ENCODE measurements around the gene DENND2D.
"Not testable (repeated sequence)": the region's sequence is repeated elsewhere in the genome, so short reads cannot be mapped to it uniquely, and the experiment has no call there.

DENND2D gene

DNA sequence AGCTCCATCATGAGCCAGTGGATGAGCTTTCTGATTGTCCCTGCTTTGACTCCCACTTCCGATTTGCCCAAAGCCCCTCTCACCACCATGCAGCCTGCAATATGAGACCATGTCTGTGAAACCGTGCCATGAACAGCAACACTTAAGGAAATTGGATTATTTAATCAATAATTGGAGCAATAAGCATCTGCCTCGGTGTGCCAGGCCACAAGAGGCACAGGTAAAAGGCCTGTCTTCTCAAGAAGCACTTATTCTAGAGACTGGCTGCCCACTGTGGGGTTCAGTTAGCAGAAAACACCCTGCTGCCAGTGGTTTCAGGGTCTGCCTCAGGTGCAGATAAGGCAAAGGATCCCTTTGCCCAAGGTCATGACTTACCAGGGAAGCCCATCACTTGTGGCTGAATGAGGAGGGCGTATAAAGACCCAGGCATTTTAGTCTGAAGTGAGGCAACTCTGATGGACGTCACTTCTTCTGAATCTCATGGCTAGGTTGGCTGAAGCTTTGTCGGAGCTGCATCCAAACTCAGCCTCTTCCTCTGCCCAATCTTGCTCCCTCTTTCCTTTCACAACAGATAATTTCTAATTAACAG, 19.9 kb upstream of the DENND2D start:
- H3K27me3 ChIP-seq (ENCODE audit: control insufficient read depth, insufficient read depth, low read length) = no peaks in the 10 kb centered on the region
- peak overlapping the region; percentile 79 for H3K27ac ChIP-seq (ENCODE audit: low read depth, low read length)
- H3K4me1 ChIP-seq (ENCODE audit: control insufficient read depth, insufficient read depth, low read length) = peaks cover 15% of the 10 kb centered on the region; the same call in 1 of the 2 replicates
- no peak overlapping the region for H3K9ac ChIP-seq (ENCODE audit: low read depth, low read length)
- H3K4me3 ChIP-seq (ENCODE audit: low read depth, low read length) = no peak overlapping the region
- H3K36me3 ChIP-seq (ENCODE audit: control insufficient read depth, insufficient read depth, low read length) = no peaks in the 10 kb centered on the region
- no peaks in the 10 kb centered on the region for H3K9me3 ChIP-seq (ENCODE audit: control insufficient read depth, insufficient read depth, low read length)

DNA sequence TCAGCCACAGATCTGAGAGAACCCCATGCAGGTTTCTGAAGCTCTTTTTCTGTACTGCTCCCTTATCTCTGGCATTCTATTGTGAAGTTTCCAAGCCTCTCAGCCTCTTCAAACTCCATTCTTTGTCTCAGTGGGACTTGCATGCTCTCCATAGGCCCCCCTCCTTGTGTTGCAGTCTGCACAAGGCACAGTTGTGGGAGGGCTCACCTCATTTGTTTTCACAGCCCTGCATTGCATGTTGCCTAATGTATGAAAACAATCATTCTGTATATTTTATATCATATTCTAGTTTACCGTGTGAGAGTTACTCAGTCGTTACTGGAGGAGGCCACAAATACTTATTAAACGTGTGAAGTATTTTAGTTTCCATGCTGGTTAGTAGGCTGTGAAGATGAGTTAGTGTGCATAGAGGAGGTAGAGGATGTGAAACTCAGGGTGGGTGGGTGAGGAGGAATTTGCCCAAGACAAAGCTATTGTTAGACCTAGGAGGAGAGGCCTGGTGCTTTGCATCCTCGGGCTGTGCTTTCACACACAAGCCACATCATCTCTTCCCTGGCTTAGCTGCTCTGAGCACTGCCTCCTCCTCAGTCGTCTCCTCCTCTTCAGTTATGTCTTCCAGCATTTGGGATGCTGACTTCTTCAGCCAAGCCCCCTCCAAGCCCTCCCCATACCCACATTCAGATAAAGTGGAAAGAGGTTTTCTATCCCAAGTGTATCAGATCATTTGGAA, 19.3 kb upstream of the DENND2D start:
- Histone ChIP-seq H3K4me3 (ENCODE audit: low read depth, low read length) (no peak overlapping the region), H3K4me1 (ENCODE audit: control insufficient read depth, insufficient read depth, low read length) (peaks cover 14% of the 10 kb centered on the region; the same call in 1 of the 2 replicates), H3K27me3 (ENCODE audit: control insufficient read depth, insufficient read depth, low read length) (no peaks in the 10 kb centered on the region), H3K36me3 (ENCODE audit: control insufficient read depth, insufficient read depth, low read length) (no peaks in the 10 kb centered on the region), H3K27ac (ENCODE audit: low read depth, low read length) (peak overlapping the region; percentile 90), H3K9me3 (ENCODE audit: control insufficient read depth, insufficient read depth, low read length) (no peaks in the 10 kb centered on the region), H3K9ac (ENCODE audit: low read depth, low read length) (no peak overlapping the region)

DNA sequence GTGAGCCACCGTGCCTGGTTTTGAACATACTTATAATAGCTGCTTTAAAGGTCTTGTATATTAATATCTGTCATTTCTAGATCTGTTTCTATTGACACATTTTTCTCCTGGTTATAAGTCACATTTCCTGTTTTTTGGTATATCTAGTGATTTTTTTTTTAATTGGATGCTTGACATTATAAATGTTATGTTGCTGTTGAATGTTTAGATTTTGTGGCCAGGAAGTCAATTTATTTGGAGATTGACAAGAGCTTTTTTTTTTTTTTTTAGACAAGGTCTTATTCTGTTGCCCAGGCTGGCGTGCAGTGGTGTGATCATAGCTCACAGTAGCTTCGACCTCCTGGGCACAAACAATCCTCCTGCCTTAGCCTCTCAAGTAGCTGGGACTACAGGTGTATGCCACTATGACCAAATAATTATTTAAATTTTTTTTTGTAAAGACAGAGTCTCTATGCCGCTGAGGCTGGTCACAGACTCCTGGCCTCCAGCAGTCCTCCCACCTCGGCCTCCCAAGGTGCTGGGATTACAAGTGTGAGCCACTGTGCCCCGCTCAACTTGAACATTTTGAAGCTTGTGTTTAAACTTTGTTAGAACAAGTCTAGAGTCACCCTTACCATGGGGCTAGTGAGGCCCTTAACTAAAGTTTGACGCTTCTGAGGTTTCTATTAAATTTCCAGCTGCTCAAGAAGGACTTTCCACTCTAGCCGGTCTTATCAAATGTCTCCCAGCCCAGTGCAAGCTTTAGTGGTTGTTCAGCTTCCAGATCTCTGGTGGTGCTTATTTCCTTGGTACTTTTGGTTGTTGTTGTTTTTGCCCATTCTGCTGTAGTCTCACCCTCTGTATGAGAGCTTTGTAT, 18.5 kb upstream of the DENND2D start:
- H3K36me3 ChIP-seq (ENCODE audit: control insufficient read depth, insufficient read depth, low read length) = no peaks in the 10 kb centered on the region
- H3K4me3 ChIP-seq (ENCODE audit: low read depth, low read length) = no peak overlapping the region
- no peaks in the 10 kb centered on the region for H3K9me3 ChIP-seq (ENCODE audit: control insufficient read depth, insufficient read depth, low read length)
- peak overlapping the region; percentile 90 for H3K27ac ChIP-seq (ENCODE audit: low read depth, low read length)
- no peak overlapping the region for H3K9ac ChIP-seq (ENCODE audit: low read depth, low read length)
- no peaks in the 10 kb centered on the region for H3K27me3 ChIP-seq (ENCODE audit: control insufficient read depth, insufficient read depth, low read length)
- peaks cover 17% of the 10 kb centered on the region; the same call in 1 of the 2 replicates for H3K4me1 ChIP-seq (ENCODE audit: control insufficient read depth, insufficient read depth, low read length)

DNA sequence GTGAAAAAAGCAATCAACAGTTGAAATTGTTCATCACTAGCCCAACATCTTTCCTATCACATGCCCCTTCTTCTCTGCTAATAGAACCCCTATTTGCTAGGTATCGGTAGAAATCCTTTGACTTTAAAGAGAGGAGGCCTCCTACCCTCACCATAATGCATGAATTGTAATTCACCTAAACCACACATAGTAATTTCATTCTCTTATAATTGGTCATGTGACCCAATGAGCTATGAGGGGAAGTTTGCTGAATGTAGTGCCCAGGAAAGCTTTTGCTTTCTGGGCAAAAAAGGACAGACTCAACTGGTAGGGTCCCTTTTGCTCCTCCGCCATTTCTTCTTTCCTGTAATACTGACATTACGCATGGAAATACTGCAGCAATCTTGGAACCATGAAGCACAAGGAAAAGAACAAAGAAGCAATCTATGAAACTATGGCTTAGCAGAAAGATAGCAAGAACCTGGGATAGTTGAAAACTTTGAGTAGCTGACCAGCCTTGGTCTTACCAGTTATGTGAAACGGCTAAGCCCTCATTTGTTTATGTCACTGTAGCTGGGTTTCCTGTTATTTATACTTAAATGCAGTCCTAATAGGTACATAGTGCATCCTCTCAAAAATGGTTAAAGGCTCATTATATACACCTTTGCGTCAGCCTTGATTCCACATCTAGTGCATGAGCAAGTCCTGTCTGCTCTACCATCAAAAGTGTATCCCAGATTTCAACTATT, 16.9 kb upstream of the DENND2D start:
- H3K9ac ChIP-seq (ENCODE audit: low read depth, low read length) = no peak overlapping the region
- H3K4me3 ChIP-seq (ENCODE audit: low read depth, low read length) = no peak overlapping the region
- H3K9me3 ChIP-seq (ENCODE audit: control insufficient read depth, insufficient read depth, low read length) = no peaks in the 10 kb centered on the region
- no peak overlapping the region for H3K27ac ChIP-seq (ENCODE audit: low read depth, low read length)
- H3K36me3 ChIP-seq (ENCODE audit: control insufficient read depth, insufficient read depth, low read length) = no peaks in the 10 kb centered on the region
- peaks cover 8% of the 10 kb centered on the region; the same call in 1 of the 2 replicates for H3K4me1 ChIP-seq (ENCODE audit: control insufficient read depth, insufficient read depth, low read length)
- no peaks in the 10 kb centered on the region for H3K27me3 ChIP-seq (ENCODE audit: control insufficient read depth, insufficient read depth, low read length)

DNA sequence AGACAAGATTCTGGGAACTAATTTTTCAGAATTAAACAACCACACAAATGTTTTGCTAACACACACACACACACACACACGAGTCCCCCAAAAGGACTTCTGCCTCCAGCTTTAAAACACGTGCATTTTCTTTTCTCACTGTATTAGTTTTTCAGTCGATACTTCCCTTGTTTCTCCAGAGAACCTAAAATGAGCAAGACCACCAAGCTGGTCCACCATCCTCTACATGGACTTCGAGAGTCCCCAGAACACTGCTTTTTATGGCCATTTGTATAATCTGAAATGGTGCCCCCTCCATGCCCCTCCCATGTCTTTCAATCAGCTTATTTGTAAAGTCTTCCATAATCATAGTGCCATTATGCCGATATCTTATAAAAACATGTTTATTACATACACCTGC, 16.3 kb upstream of the DENND2D start:
- H3K4me1 ChIP-seq (ENCODE audit: control insufficient read depth, insufficient read depth, low read length) = 0 out of 2 replicates have a peak, but pooled peaks cover 5% of the 10 kb centered on the region

DNA sequence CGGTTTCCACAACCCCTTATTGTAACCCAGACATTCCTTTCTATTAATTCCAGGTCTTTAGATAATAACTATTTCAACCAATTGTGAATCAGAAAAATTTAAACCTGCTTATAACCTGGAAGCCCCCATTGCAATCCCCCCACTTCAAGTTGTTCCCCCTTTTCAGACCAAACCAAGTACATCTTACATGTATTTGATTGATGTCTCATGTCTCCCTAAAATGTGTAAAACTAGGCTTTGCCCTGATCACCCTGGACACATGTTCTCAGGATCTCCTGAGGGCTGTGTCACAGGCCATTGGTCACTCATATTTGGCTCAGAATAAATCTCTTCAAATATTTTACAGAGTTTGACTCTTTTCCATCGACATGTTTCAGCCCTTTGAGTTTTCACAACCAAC, 14.8 kb upstream of the DENND2D start:
- not testable (repeated sequence) for H3K27me3 ChIP-seq (ENCODE audit: control insufficient read depth, insufficient read depth, low read length); H3K27ac ChIP-seq (ENCODE audit: low read depth, low read length); H3K4me1 ChIP-seq (ENCODE audit: control insufficient read depth, insufficient read depth, low read length); H3K4me3 ChIP-seq (ENCODE audit: low read depth, low read length); H3K9me3 ChIP-seq (ENCODE audit: control insufficient read depth, insufficient read depth, low read length); H3K36me3 ChIP-seq (ENCODE audit: control insufficient read depth, insufficient read depth, low read length); H3K9ac ChIP-seq (ENCODE audit: low read depth, low read length)

More for the DNA sequence above, 16.3 kb upstream of the DENND2D start:
- no peaks in the 10 kb centered on the region for H3K36me3 ChIP-seq (ENCODE audit: control insufficient read depth, insufficient read depth, low read length)
- no peak overlapping the region for H3K9ac ChIP-seq (ENCODE audit: low read depth, low read length)
- H3K27ac ChIP-seq (ENCODE audit: low read depth, low read length) = no peak overlapping the region
- H3K9me3 ChIP-seq (ENCODE audit: control insufficient read depth, insufficient read depth, low read length) = no peaks in the 10 kb centered on the region
- no peak overlapping the region for H3K4me3 ChIP-seq (ENCODE audit: low read depth, low read length)
- H3K27me3 ChIP-seq (ENCODE audit: control insufficient read depth, insufficient read depth, low read length) = no peaks in the 10 kb centered on the region

DNA sequence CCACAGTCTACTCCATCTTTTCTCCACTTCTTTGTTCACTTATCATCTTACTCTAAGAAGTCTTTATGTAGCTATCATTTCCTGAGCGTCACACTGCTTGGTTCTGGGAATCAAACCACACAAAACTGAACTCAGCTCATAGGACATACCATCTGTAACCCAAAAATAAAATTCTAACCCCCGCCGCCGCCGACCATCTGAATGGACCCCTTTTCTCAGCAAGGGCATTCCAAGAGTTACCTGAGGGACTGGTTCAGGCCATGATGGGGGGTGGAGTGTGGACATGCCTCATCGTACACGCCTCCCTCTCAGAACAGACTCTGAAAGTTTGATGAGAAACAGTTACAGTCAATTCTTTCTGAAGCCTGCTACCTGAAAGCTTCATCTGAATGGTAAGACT, 14.4 kb upstream of the DENND2D start:
- Histone ChIP-seq H3K27ac (ENCODE audit: low read depth, low read length) (no peak overlapping the region), H3K4me1 (ENCODE audit: control insufficient read depth, insufficient read depth, low read length) (0 out of 2 replicates have a peak, but pooled peaks cover 5% of the 10 kb centered on the region), H3K36me3 (ENCODE audit: control insufficient read depth, insufficient read depth, low read length) (no peaks in the 10 kb centered on the region), H3K4me3 (ENCODE audit: low read depth, low read length) (no peak overlapping the region), H3K9ac (ENCODE audit: low read depth, low read length) (no peak overlapping the region), H3K27me3 (ENCODE audit: control insufficient read depth, insufficient read depth, low read length) (no peaks in the 10 kb centered on the region), H3K9me3 (ENCODE audit: control insufficient read depth, insufficient read depth, low read length) (no peaks in the 10 kb centered on the region)

DNA sequence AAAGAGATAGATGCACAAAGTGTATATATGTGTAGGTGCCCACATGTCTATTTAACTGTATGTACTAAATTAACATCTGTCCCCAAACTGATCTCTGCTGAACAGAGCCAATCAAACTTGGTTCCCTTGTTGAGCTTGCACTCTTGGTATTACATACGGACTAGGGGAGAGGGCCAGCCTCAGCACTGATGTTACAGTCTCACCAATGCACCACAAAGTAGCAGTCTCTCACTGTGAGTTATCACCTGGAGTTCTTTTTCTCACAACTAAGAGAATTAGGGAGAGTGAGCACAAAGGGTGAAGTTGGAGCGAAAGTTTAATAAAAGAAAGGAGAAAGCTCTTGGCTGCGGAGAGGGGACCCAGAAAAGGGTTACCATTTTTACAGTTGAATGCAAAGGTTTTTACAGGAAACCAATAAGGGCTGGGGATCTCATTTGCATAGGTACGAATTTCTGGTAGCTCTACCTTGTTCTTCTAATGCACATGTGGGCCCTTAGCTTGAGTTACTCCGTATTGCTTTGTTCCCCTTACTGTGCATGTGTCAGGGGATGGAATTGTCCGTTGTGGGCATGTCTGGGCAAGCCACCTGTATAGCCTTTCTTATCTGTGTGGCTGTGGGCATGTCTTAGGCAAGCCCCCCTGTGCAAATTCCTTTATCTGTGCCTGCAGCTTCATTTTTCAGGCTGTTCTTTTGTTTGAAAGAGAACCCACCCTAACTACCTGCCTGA, 13.8 kb upstream of the DENND2D start:
- no peaks in the 10 kb centered on the region for H3K36me3 ChIP-seq (ENCODE audit: control insufficient read depth, insufficient read depth, low read length)
- H3K9ac ChIP-seq (ENCODE audit: low read depth, low read length) = no peak overlapping the region
- H3K9me3 ChIP-seq (ENCODE audit: control insufficient read depth, insufficient read depth, low read length) = no peaks in the 10 kb centered on the region
- no peaks in the 10 kb centered on the region for H3K27me3 ChIP-seq (ENCODE audit: control insufficient read depth, insufficient read depth, low read length)
- H3K4me1 ChIP-seq (ENCODE audit: control insufficient read depth, insufficient read depth, low read length) = 0 out of 2 replicates have a peak, but pooled peaks cover 5% of the 10 kb centered on the region
- no peak overlapping the region for H3K4me3 ChIP-seq (ENCODE audit: low read depth, low read length)
- no peak overlapping the region for H3K27ac ChIP-seq (ENCODE audit: low read depth, low read length)

DNA sequence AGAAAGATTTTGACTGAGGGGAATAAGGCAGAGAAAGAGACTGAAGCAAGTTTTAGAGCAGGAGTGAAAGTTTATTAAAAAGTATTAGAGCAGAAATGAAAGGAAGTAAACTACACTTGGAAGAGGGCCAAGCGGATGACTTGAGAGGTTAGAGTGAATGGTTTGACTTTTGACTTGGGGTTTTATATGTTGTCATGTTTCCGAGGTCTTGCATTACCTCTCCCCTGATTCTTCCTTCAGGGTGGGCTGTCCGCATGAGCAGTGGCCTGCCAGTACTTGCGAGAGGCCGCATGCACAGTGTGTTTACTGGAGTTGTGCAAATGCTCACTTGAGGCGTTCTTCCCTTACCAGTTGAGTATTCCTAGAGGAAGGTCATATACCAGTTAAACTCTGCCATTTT, 13.0 kb upstream of the DENND2D start:
- Histone ChIP-seq H3K4me3 (ENCODE audit: low read depth, low read length) (no peak overlapping the region), H3K27me3 (ENCODE audit: control insufficient read depth, insufficient read depth, low read length) (no peaks in the 10 kb centered on the region; the same call in 1 of the 2 replicates), H3K4me1 (ENCODE audit: control insufficient read depth, insufficient read depth, low read length) (0 out of 2 replicates have a peak, but pooled peaks cover 5% of the 10 kb centered on the region), H3K9me3 (ENCODE audit: control insufficient read depth, insufficient read depth, low read length) (no peaks in the 10 kb centered on the region), H3K36me3 (ENCODE audit: control insufficient read depth, insufficient read depth, low read length) (no peaks in the 10 kb centered on the region), H3K27ac (ENCODE audit: low read depth, low read length) (no peak overlapping the region), H3K9ac (ENCODE audit: low read depth, low read length) (no peak overlapping the region)

Measured in HUES48 (cell line).